Measurements from ENCODE around the gene KRTAP23-1.

GRCh38 chr21:30355906-30356305, 7.5 kb upstream of the KRTAP23-1 start:
- TF ChIP-seq CTCF (IDR thresholded peaks at IDR 0.05): no peak
- TF ChIP-seq POLR2A (IDR thresholded peaks at IDR 0.05): no peak
